CD14-positive monocyte (primary cell): ENCODE results near the gene TOMM40. TPM values are rescaled to one million over a fixed set of nuclear protein-coding genes. Genes with fewer than 3 reads are reported as not detected.
A peak's percentile ranks its signal among the peaks of the same experiment; 100 is the strongest.

Source experiments
- DNase-seq, 3 donors: peaks; one replicate each; pipeline ENCODE4 v3.0.0-alpha.2; 2011 to 2022
- H2AFZ ChIP-seq: 2 replicates; pipeline ENCODE4 v1.6.0; 2012; ENCODE audit warnings: mild to moderate bottlenecking, low read depth, low read length, inconsistent platforms; ENCODE audit not compliant: insufficient read depth, poor library complexity, severe bottlenecking
- H3K27ac ChIP-seq, 2 donors: 1 replicate in 1 of 2; 2 replicates in 1 of 2; pipeline ENCODE4 v1.5.1; 2012 to 2013; ENCODE audit warnings: low read length in 2 of 2, control low read depth in 1 of 2, inconsistent platforms in 1 of 2, low read depth in 1 of 2, mild to moderate bottlenecking in 1 of 2
- H3K27me3 ChIP-seq, 2 donors: one replicate each; pipeline versions ENCODE4 v1.6.0 to v1.6.1; 2011 to 2013; ENCODE audit warnings: low read length in 2 of 2; ENCODE audit not compliant: control insufficient read depth in 2 of 2, insufficient read depth in 2 of 2
- H3K36me3 ChIP-seq, 2 donors: replicated peaks in 1 of 2; 1 replicate in 1 of 2; 2 replicates in 1 of 2; pipeline versions ENCODE4 v1.5.1 to v1.6.1; 2012 to 2013; ENCODE audit warnings: low read length in 2 of 2, control low read depth in 1 of 2, inconsistent platforms in 1 of 2, mild to moderate bottlenecking in 1 of 2; ENCODE audit not compliant: insufficient read depth in 2 of 2, control insufficient read depth in 1 of 2
- H3K4me1 ChIP-seq, 2 donors: 1 replicate in 1 of 2; 2 replicates in 1 of 2; pipeline versions ENCODE4 v1.5.1 to v1.6.1; 2012 to 2013; ENCODE audit warnings: low read length in 2 of 2, control low read depth in 1 of 2, inconsistent platforms in 1 of 2, mild to moderate bottlenecking in 1 of 2, moderate library complexity in 1 of 2; ENCODE audit not compliant: insufficient read depth in 2 of 2, control insufficient read depth in 1 of 2
- H3K4me2 ChIP-seq: replicated peaks from 2 replicates; pipeline ENCODE3; 2012; ENCODE audit warnings: low read length, moderate library complexity, mild to moderate bottlenecking; ENCODE audit not compliant: poor library complexity, severe bottlenecking; ENCODE audit errors: extremely low read depth
- H3K4me3 ChIP-seq, 3 experiments: fragments of 200-600 bp in 1 of 3; sonication (generic) in 1 of 3; replicated peaks in 1 of 3; 1 replicate in 2 of 3; 2 replicates in 1 of 3; pipeline ENCODE4 v1.5.1; 2011 to 2013; ENCODE audit warnings: low read length in 3 of 3, mild to moderate bottlenecking in 3 of 3, control low read depth in 2 of 3, low read depth in 2 of 3, inconsistent platforms in 1 of 3, moderate library complexity in 1 of 3
- H3K79me2 ChIP-seq: 2 replicates; pipeline ENCODE4 v1.6.0; 2012; ENCODE audit warnings: mild to moderate bottlenecking, control low read depth, inconsistent platforms, low read length, moderate library complexity; ENCODE audit not compliant: insufficient read depth
- H3K9ac ChIP-seq: 2 replicates; pipeline ENCODE4 v1.6.0; 2017; ENCODE audit warnings: low read length, mild to moderate bottlenecking; ENCODE audit not compliant: insufficient read depth, poor library complexity, severe bottlenecking
- H3K9me3 ChIP-seq, 2 donors: replicated peaks in 1 of 2; 1 replicate in 1 of 2; 2 replicates in 1 of 2; pipeline versions ENCODE4 v1.5.1 to v1.6.1; 2012 to 2013; ENCODE audit warnings: low read length in 2 of 2, control low read depth in 1 of 2; ENCODE audit not compliant: control insufficient read depth in 1 of 2, insufficient read depth in 1 of 2
- H4K20me1 ChIP-seq: 2 replicates; pipeline ENCODE4 v1.6.0; 2012; ENCODE audit warnings: mild to moderate bottlenecking, low read length, control low read depth, moderate library complexity; ENCODE audit not compliant: insufficient read depth
- H3K27ac Mint-ChIP-seq, 7 donors: one replicate each; pipeline ENCODE4 v1.8.0; 2020; ENCODE audit warnings: mild to moderate bottlenecking in 7 of 7, mixed read lengths in 7 of 7, moderate library complexity in 6 of 7, inconsistent platforms in 2 of 7
- H3K27me3 Mint-ChIP-seq, 3 donors: one replicate each; pipeline ENCODE4 v1.8.0; 2021 to 2022; ENCODE audit warnings: low read depth in 3 of 3, mild to moderate bottlenecking in 3 of 3, mixed read lengths in 3 of 3, moderate library complexity in 3 of 3, inconsistent platforms in 1 of 3
- H3K36me3 Mint-ChIP-seq, 2 donors: one replicate each; pipeline ENCODE4 v1.8.0; 2020; ENCODE audit warnings: mixed read lengths in 2 of 2, inconsistent platforms in 1 of 2, mild to moderate bottlenecking in 1 of 2
- H3K4me1 Mint-ChIP-seq: one replicate; pipeline ENCODE4 v1.8.0; 2020; ENCODE audit warnings: mild to moderate bottlenecking, mixed read lengths
- H3K4me3 Mint-ChIP-seq, 2 donors: one replicate each; pipeline ENCODE4 v1.8.0; 2020; ENCODE audit warnings: mild to moderate bottlenecking in 2 of 2, mixed read lengths in 2 of 2, moderate library complexity in 1 of 2
- H3K9me3 Mint-ChIP-seq, 7 donors: one replicate each; pipeline ENCODE4 v1.8.0; 2020 to 2022; ENCODE audit warnings: mixed read lengths in 7 of 7, mild to moderate bottlenecking in 6 of 7, moderate library complexity in 6 of 7, inconsistent platforms in 2 of 7
- CTCF ChIP-seq: fragments of 200-600 bp; IDR thresholded peaks from one replicate; pipeline ENCODE4 v1.8.0; 2022; ENCODE audit warnings: antibody characterized with exemption, mild to moderate bottlenecking
- WGBS: methylation state at CpG from one replicate; pipeline ENCODE4 v1.1.5; 2013; ENCODE audit warnings: missing lambda C conversion rate; ENCODE audit not compliant: insufficient coverage; 5-methylcytosine and 5-hydroxymethylcytosine counted together
- intact Hi-C, 2 donors: fragments of 100-400 bp; cut with micrococcal nuclease; formaldehyde crosslinking; loops; one replicate each; pipeline versions ENCODE4 v1.15.0 to v1.15.1; 2023
- polyA plus RNA-seq, 3 donors: library from polyadenylated mRNA; depleted of rRNA in 1 of 3; unstranded in 2 of 3; stranded (reverse) in 1 of 3; fragments of 300-500 nt in 2 of 3; fragments of >200 nt in 1 of 3; fragmentation: Illumina TruSeq in 2 of 3; gene quantifications; 1 replicate in 2 of 3; 2 replicates in 1 of 3; pipeline ENCODE4 v1.2.3, GENCODE V29; 2012 to 2021

The TOMM40 gene
- polyA plus RNA-seq, 3 donors: 15.0 to 25.4 (median 16.4) TPM

DNA sequence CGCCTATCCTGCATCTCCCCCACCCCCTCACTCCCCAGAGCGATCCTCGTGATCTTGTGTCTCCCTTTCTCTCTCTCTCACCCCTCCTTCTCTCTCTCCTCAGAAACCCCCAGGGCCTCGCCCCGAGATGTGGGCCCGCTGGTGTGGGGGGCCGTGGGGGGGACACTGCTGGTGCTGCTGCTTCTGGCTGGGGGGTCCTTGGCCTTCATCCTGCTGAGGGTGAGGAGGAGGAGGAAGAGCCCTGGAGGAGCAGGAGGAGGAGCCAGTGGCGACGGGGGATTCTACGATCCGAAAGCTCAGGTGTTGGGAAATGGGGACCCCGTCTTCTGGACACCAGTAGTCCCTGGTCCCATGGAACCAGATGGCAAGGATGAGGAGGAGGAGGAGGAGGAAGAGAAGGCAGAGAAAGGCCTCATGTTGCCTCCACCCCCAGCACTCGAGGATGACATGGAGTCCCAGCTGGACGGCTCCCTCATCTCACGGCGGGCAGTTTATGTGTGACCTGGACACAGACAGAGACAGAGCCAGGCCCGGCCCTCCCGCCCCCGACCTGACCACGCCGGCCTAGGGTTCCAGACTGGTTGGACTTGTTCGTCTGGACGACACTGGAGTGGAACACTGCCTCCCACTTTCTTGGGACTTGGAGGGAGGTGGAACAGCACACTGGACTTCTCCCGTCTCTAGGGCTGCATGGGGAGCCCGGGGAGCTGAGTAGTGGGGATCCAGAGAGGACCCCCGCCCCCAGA is 12.8 kb upstream of the TOMM40 start:
- H3K27me3 Mint-ChIP-seq: peaks cover 1 to 2% (median 1%) of the 10 kb centered on the region in 3 donors
- H3K4me2 ChIP-seq: no peak overlapping the region
- no peak overlapping the region for H2AFZ ChIP-seq
- H3K27me3 ChIP-seq: no peaks in the 10 kb centered on the region
- H3K9me3 ChIP-seq: no peaks in the 10 kb centered on the region
- H3K4me3 ChIP-seq: no peak overlapping the region
- intact Hi-C loops: no loop called here
- 97% methylated on average over 17 of the region's 26 CpGs for WGBS
- no peaks in the 10 kb centered on the region for H3K4me1 ChIP-seq
- H3K79me2 ChIP-seq: no peaks in the 10 kb centered on the region
- H3K4me1 Mint-ChIP-seq: peaks cover 7% of the 10 kb centered on the region
- H3K27ac Mint-ChIP-seq: peak overlapping the region in 1 of 7 donors; percentile 14
- DNase-seq: no peak
- H3K9me3 Mint-ChIP-seq: peaks cover 0 to 2% (median 0%) of the 10 kb centered on the region in 7 donors
- no peak overlapping the region for H3K27ac ChIP-seq
- no peak overlapping the region for H3K4me3 Mint-ChIP-seq
- TF ChIP-seq CTCF: no peak
- H3K36me3 ChIP-seq: peaks cover 9 to 26% of the 10 kb centered on the region in 2 donors
- H4K20me1 ChIP-seq: no peaks in the 10 kb centered on the region
- H3K9ac ChIP-seq: no peak overlapping the region
- H3K36me3 Mint-ChIP-seq: peaks cover 20 to 55% of the 10 kb centered on the region in 2 donors

GRCh38 chr19:44879309-44880065 is 11.6 kb upstream of the TOMM40 start:
- Histone ChIP-seq H3K4me1 (no peaks in the 10 kb centered on the region), H3K4me3 (no peak overlapping the region), H3K27ac (no peak overlapping the region), H3K36me3 (peaks cover 5 to 14% of the 10 kb centered on the region in 2 donors), H3K79me2 (no peaks in the 10 kb centered on the region), H3K9ac (no peak overlapping the region), H3K9me3 (no peaks in the 10 kb centered on the region), H4K20me1 (no peaks in the 10 kb centered on the region), H3K4me2 (no peak overlapping the region), H3K27me3 (no peaks in the 10 kb centered on the region), H2AFZ (no peak overlapping the region)
- 95% methylated on average over 13 of the region's 18 CpGs for WGBS
- intact Hi-C loops: no loop called here
- no peak for DNase-seq
- peak overlapping the region in 1 of 7 donors; percentile 42 for H3K27ac Mint-ChIP-seq
- peaks cover 0 to 2% (median 0%) of the 10 kb centered on the region in 7 donors for H3K9me3 Mint-ChIP-seq
- no peak overlapping the region for H3K4me3 Mint-ChIP-seq
- H3K36me3 Mint-ChIP-seq: peaks cover 16 to 48% of the 10 kb centered on the region in 2 donors
- no peak for TF ChIP-seq CTCF
- H3K27me3 Mint-ChIP-seq: peaks cover 1 to 2% (median 1%) of the 10 kb centered on the region in 3 donors
- peaks cover 7% of the 10 kb centered on the region for H3K4me1 Mint-ChIP-seq
